SK-N-SH (cell line): Measurements from ENCODE around the gene CDH19.

Experiments
- CTCF ChIP-seq: fragments of 200-600 bp; sonication (generic); IDR thresholded peaks from 2 replicates; pipeline ENCODE4 v1.6.1; 2017; ENCODE audit warnings: antibody characterized with exemption, mild to moderate bottlenecking, moderate library complexity
- ELF1 ChIP-seq: IDR thresholded peaks from 2 replicates; pipeline ENCODE4 v1.4.0; 2012
- EP300 ChIP-seq, 2 experiments: IDR thresholded peaks; 2 replicates each; pipeline versions ENCODE4 v1.4.0 to v1.6.1; 2012; ENCODE audit warnings: borderline replicate concordance in 1 of 2, low read depth in 1 of 2, low read length in 1 of 2
- FOXM1 ChIP-seq: IDR thresholded peaks from 2 replicates; pipeline ENCODE4 v1.4.0; 2012; ENCODE audit warnings: low read depth, mild to moderate bottlenecking
- MAX ChIP-seq: IDR thresholded peaks from 2 replicates; pipeline ENCODE4 v1.4.0; 2012; ENCODE audit warnings: low read depth
- RAD21 ChIP-seq: IDR thresholded peaks from 2 replicates; pipeline ENCODE4 v1.6.1; 2012; ENCODE audit warnings: mild to moderate bottlenecking, low read length
- REST ChIP-seq: IDR thresholded peaks from 2 replicates; pipeline ENCODE4 v1.6.1; 2012; ENCODE audit warnings: mild to moderate bottlenecking, low read depth, low read length, moderate library complexity
- RFX5 ChIP-seq: IDR thresholded peaks from 2 replicates; pipeline ENCODE4 v1.6.1; 2012; ENCODE audit warnings: mild to moderate bottlenecking, improper control_type of control experiment, low read length
- TAF1 ChIP-seq: IDR thresholded peaks from 2 replicates; pipeline ENCODE4 v1.6.1; 2012; ENCODE audit warnings: low read depth, mild to moderate bottlenecking, low read length, moderate library complexity, borderline replicate concordance
- YY1 ChIP-seq: IDR thresholded peaks from 2 replicates; pipeline ENCODE4 v1.4.0; 2012; ENCODE audit warnings: low read depth, mild to moderate bottlenecking

GRCh38 chr18:66615176-66615575 is 11.3 kb upstream of the CDH19 start:
- TF ChIP-seq CTCF, result no peak
- TF ChIP-seq REST, result no peak
- TF ChIP-seq MAX, result no peak
- TF ChIP-seq YY1, result no peak
- TF ChIP-seq ELF1, result no peak
- TF ChIP-seq TAF1, result no peak
- TF ChIP-seq RAD21, result no peak
- TF ChIP-seq RFX5, result no peak
- no peak for TF ChIP-seq EP300 (IDR thresholded peaks at IDR 0.05; ENCODE audit: borderline replicate concordance in 1 of 2, low read depth in 1 of 2, low read length in 1 of 2)
- no peak for TF ChIP-seq FOXM1
